Activated CD8-positive, alpha-beta memory T cell treated with anti-CD3 and anti-CD28 coated beads for 24 hours (primary cell): ENCODE measurements around the gene METTL15.
"Not testable (repeated sequence)": the region's sequence is repeated elsewhere in the genome, so short reads cannot be mapped to it uniquely, and the experiment has no call there.

ENCODE experiments used
- DNase-seq: peaks from one replicate; pipeline ENCODE4 v3.0.0-alpha.2; 2020

The METTL15 gene

DNA sequence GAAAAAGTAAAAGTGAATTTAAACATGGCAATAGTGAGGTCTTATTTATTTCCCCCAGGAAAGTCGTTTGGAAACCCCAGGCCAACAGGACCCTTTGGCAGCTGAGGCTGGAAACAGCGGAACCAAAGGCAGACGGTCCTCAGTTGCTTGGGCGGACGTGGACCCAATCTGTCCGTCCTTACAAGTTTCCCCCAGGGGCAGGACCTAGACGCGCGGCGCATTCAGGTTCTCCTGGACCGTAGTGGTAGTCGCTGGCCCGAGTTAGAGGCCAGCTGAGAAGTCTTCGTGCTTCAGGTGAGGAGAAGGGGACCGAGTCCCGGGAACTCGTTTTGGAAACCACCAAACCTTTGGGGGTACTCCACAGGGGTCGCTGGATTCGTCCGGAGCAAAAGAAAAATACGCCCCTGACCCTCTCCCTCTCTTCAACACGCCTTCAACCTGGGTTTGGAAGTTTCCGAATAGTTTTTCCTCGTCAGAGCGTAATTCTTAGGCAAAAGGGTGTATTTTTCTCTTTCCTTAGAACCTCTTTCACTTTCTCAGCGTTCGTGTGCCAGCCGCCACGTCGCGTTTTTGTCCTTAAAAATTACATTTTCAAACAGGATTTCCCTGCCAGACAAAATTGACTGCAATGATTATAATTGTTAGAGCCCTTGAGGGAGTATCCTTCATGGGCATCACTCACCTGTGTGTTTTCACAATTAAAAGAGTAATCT lies 2.1 kb downstream of the METTL15 start:
- peak; percentile 84 for DNase-seq

DNA sequence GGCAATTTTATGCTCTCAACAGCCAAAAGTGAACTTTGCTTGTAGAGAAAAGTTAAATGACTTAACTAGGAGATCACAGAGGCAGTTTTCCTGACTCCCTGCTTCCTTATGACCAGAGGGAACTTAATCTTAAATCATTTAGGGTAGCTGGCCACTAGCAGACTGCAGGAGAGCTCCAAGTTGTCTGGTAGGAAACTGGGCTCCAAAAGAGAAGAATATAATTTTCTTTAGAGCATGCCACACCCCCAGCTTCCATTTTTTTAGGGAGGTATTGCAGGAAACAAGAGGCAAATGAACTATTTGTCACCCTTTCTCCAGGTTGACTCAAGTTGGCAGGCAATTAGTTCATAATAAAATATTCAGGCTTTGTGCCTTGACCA lies 2.6 kb downstream of the METTL15 start:
- no peak for DNase-seq

DNA sequence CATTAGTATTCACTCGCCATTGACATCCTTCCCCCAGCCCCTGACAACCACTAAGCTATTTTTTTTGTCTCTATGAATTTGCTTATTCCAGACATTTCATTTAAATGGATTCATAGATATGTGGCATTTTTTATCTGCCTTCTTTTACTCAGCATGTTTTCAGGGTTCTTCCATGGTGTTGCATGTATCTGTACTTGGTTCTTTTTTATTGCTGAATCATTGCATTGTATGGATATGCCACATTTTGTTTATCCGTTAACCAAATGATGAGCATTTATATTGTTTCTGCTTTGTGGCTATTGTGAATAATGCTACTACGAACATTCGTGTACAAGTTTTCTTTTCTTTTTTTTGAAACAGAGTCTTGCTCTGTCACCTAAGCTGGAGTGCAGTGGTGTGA lies 5.9 kb downstream of the METTL15 start:
- DNase-seq = no peak

DNA sequence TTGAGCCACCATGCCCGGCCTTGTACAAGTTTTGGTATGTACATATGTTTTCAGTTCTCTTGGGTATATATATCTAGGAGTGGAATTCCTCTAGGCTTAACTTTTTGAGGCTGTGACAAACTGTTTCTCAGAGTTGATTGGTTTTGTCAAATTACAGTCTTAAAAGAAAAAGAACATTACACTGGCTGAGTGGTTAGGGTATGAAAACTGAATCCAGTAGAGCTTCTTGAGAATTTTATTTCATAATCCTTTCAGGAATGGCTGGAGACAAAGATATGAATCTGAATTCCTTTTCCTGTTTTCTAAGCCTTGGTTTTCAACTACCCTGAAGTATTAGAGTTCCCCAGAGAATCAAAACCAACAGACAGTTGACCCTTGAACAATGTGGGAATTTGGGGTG lies 6.5 kb downstream of the METTL15 start:
- DNase-seq = no peak

DNA sequence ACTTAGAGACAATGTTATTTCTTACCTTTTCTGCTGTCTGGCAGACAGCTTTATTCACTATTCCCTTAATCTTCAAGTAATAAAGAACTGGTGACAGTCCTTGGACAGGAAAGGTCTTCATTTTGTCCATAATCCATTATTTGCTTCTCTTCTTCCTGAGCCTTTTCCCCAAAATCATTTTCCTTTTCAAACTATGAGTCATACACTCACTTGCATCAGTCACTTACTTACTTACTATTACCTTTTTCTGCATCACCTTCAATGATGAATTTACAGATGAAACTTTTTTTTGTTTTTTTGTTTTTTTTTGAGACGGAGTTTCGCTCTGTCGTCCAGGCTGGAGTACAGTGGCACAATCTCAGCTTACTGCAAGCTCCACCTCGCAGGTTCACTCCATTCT lies 9.5 kb downstream of the METTL15 start:
- DNase-seq = no peak

DNA sequence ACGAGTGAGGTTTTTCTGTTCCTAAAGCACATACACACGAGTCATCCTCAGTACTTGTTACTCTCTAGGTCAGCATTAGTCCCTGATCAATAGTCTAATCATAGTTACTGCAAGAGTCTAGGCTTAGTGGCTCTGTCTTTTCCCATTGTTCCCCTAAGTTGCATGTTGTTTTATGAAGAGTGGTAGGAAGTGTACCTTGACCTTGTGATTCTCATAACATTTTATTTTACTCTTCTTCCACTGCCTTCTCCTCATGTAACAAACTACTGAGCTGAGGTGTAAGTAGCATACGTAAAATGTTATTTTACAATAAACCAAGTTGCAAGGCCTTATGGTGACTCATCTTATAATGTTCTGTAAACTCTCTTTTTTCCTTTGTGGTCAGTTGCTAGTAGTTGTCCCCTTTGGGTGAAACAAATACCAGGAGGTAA lies 15.0 kb downstream of the METTL15 start:
- DNase-seq = no peak

DNA sequence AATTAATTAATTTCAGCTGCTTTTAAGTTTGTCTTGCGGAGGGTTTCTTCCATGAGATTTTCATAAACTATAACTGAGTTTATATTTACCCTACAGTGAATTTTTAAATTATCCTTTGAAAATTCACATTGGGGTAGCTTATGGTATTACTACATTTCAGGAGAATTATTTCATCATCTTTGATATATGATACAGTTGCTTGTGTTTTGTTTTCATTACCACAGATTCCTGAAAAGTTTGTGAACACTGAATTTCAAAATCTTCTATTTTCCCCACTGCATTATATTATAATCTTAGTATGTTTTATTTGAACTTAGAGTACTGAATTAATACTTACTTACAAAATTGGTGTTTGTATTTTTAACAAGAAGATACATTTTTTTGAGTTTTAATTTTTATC lies 24.4 kb downstream of the METTL15 start:
- DNase-seq = no peak

DNA sequence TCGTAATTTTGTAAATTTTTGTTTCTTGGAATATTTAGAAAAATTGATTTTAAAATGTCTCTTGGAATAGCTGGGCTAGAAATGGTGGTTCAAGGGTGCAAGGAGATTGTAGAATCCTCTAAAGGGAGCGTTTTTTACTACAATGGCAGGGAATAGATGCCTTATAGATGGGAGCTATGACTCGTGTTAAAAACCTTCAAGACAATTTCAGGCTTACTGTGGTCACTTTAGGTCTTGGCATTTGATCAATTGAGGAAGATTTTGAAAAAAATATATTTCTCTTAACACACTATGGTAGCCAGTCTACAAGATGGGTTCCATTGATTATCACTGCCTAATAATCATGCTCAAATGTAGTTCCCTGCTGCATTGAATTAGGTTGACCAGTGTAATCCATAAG lies 25.0 kb downstream of the METTL15 start:
- DNase-seq = no peak

DNA sequence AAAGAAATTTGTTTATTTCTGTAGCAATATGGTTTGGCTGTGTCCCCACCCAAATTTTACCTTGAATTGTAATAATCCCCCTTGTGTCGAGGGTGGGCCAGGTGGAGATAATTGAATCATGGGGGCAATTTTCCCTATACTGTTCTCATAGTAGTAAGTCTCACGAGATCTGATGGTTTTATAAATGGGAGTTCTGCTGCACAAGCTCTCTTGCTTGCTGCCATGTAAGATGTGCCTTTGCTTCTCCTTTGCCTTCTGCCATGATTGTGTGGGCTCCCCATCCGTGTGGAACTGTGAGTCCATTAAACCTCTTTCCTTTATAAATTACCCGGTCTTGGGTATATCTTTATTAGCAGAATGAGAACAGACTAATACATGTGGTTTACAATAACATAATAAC lies 28.0 kb downstream of the METTL15 start:
- not testable (repeated sequence) for DNase-seq

DNA sequence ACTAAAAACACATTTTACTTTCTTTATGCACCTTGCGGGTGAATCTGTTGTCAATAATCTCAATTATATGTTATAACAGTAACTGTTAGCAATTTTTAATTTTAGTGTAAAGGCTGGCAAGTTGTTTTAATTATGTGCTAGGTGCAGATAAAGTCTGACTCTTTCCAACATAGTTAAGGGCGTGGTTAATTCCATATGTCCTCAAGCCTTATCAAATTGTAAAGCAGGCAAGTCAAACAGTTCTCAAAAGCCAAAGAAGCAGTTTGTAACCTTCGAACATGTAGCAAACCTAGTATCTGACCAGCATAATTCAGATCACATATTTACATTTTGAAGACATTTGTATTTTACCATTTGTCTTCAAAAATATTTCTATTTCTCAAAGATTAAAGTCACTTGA lies 29.2 kb downstream of the METTL15 start:
- no peak for DNase-seq

DNA sequence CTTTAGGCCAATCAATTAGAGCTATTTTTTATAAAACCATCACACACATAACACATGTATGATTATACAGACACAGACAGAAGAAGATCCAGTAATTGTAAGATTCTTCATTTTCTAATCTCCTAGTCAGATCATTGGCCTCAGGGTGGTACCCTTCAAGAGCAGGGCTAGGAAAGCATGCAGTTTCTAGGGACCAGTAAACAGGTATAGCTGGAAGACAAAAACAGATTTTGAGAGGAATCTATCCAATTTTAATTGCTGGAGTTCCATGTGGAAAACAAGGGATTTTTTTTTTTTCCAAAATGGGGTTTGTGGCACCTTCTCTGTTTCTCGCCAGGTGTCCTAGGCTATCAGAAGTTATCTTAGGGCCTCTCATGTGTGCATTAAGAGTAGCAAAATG lies 29.6 kb downstream of the METTL15 start:
- no peak for DNase-seq

DNA sequence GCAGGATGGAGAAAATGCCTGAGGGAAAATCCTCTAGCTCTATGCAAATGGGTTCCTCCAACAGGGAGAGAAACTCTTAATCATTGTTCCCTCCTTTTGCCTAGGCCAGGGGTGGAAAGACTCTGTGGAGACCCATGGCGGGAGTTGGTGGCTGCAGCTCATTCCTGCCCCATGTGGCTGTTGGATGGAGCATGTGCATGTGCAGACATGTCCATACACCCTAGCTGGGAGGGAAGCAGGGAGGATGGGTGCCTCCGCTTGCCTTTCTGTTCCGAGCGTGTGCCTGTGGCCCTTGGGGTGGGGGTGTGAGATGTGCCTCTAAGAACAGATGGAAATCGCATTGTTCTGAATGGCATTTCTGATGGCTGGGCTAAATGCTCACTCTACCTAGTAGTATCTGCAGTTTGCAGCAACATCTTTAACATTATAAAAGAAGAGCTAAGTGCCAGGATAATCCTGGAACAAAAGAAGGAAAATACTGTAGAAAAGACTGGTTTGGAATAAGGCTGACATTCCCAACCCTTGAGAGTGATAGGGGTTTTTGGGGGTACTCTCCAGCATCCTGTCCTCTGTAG lies 31.7 kb downstream of the METTL15 start:
- no peak for DNase-seq

DNA sequence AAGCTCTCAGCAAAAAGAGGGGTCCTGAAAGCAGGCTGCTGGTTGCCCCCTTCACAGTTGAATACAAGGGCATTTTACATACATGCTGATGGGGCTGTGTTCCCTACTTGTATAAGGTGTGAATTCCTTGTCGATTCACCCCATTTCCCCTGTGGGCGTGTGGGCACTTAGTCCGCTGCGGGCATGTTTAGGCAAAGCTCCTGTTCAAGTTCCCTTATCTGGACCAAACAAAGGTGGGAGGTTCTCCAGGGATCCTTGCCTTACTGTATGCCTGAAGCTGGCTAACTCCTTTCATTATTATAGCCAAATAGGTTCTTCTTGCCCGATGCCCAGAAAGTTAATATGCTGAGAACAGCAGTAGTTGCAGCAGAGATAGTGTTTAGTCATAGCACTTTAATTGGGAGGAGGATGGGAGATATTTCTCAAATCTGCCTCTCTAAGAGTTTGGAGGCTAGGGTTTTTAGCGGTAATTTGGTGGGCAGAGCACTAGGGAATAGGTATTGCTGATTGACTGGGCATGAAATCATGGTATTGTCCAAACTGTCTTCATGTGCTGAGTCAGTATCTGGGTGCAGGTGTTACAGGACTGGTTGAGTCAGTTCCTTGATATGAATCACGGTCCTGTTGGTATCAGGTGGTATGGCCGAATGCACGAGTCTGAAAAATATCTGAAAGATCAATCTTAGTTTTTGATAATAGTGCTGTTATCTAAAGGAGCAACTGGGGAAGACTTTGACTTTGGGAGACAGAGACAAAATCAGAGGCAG lies 32.7 kb downstream of the METTL15 start:
- DNase-seq = no peak

DNA sequence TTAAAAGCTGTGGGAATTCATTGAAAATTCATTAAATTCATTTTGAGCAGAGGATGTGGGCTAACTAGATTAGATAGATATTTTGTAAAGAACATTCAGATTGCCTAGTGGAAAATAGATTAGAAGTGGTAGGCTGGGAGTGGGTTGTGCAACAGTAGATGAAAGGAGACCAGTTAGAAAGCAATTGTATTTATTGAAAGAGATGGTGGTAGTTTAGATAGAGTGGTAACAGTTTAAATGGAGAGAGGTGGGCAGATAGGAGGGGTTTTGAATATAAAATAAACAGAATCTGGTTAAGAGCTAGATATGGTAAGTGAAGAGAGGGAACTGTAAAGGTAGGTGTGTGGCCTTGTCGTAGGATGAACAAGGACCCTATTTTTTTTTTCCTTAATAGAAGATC lies 34.5 kb downstream of the METTL15 start:
- DNase-seq = no peak

DNA sequence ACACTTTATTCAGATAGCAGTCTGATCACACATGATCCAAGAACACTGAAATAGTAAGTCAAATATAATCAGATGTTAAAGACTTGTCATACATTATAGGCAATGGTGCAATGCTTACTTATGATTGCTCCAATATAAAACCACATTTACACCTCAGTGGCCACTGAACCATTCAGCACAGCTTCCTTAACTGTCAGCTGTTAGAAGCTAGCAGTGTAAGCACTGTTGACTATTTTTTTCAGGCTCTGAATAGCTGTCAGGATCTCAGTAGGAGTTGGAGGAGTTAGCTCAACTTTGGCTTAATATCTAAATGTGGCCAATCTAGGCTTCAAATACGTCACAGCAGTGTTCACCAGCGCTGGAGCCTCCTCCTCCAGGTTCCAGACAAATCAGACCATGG lies 36.6 kb downstream of the METTL15 start:
- DNase-seq = no peak

DNA sequence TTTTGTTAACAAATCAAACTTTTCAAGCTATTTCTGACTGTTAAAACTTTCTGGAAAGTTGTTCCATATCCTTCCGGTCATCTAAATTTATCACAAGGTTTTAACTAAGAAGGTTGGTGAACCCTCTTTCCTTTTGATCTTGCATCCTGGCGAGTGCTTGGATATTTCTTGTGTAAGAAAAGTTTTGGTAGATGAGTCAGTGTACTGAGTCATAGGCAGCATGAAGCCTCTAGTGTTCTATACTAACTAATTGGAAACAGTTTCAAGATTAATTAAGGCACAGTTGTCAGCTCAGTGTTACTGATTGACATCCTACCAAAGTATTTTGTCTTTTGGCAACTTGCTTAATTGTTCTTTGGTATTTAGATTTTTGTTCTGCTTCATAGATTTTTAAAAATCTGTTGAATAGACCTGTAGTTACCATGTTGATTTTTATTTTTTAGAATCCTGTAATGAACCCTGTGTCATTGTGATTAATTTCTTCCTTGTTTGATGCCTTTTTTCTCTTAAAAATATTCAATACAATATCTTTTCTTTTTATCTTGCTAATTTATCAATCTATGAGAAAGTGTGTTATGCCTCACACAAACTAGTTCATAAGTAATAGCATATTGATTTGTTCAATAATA lies 38.0 kb downstream of the METTL15 start:
- no peak for DNase-seq

DNA sequence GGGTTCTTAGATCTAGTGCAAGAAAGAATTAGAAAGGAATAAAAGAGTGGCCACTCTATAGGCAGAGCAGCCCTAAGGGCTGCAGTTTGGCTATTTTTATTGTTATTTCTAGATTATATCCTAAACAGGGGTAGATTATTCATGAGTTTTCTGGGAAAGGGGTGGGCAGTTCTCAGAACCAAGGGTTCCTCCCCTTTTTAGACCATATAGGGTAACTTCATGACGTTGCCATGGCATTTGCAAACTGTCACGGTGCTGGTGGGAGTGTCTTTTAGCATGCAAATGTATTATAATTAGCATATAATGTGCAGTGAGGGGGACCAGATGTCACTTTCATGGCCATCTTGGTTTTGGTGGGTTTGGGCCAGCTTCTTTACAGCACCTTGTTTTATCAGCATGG lies 44.6 kb downstream of the METTL15 start:
- no peak for DNase-seq

DNA sequence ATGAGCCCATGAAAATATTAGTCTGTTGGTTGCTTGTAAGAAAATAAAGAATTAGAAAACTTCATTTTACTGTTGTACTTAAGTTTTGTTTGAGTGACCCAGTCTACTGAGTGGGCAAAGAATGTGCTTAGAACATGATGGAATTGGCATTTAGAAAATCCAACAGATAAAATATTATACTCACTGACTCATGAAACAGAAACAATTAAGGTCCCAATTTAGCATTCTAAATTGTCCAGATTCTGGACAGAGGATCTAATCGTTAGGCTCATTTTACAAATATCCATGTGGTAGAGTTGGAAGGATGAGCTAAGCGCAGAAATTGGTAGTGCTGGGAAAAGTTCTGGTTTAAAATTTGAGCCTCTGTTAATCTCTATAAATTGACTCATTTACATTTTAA lies 45.4 kb downstream of the METTL15 start:
- DNase-seq = no peak

DNA sequence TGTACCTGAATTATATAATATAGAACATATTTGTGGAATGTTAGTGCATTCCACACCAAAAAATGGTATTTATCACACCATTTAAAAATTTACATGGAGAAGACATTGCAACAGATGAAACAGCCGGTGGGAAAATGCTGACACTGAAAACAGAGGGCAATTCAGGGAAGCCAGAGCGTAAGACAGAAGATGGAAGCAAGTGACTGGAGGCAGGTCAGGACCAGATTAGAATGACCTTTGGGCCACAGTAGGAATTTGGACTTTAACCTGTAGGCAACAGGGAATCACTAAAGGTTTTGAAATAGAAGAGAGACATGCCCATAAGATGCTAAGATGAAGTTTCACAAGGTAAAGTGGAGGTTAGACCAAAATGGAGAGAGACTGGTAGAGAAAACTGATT lies 60.5 kb downstream of the METTL15 start:
- no peak for DNase-seq

DNA sequence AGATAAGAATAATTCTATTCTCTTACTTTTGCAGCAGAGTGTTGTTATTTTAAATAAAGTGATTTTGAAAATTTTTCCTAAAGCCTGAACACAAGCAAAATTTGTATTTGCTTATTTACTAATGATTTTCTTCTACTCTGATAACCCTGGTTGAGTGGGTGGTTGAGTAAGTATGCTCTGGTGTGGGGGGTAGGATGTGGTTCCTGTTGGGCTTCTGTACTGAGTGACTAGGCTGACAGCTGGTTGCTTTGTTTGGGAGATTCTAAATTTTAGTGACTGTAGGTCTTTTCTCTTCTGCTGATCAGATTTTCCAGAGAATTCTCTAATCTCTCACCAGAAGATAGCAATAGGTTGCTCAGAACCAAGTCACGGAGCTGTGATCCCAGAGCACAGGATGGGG lies 61.6 kb downstream of the METTL15 start:
- no peak for DNase-seq

DNA sequence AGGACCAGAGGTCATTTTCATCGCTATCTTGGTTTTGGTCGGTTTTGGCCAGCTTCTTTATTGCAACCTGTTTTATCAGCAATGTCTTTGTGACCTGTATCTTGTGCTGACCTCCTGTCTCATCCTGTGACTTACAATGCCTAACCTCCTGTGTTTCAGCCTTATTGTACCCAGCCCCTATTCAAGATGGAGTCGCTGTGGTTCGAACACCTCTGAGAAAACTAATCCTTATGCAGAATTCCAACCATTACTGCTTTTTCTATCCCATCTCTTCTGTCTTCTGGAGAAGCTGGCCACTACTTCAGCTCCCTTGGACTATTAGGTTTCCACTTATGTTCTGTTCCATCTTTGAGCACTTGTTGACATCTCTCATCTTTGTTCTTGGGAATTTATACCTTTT lies 62.6 kb downstream of the METTL15 start:
- no peak for DNase-seq

DNA sequence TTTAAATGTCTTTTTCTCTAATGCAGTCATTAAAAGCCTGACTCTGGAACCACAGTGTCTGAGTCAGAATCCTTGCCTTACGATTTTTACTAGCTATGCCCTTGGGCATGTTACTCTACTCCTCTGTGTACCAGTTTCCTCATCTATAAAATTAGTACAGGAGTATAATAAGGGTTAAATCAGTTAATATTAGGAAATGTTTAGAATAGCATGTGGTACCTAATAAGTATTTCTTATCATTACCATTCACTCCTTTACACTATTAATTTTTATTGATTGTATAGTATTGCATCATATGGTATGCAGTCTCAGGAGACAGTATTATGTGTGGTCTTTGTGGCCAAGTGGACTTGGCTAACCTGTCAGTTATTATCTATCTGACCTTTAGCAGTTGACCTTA lies 68.2 kb downstream of the METTL15 start:
- no peak for DNase-seq

DNA sequence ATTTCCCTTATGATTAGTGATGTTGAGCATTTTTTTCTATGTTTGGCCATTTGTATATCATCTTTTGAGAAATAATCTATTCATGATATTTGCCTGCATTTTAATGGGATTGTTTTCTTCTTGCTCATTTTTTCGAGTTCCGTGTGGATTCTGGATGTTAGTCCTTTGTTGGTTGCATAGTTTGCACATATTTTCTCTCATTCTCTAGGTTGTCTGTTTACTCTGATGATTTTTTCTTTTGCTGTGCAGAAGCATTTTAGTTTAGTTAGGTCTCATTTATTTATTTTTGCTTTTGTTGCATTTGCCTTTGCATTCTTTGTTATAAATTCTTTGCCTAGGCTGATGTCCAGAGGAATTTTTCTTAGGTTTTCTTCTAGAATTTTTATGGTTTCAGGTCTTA lies 87.3 kb downstream of the METTL15 start:
- no peak for DNase-seq

DNA sequence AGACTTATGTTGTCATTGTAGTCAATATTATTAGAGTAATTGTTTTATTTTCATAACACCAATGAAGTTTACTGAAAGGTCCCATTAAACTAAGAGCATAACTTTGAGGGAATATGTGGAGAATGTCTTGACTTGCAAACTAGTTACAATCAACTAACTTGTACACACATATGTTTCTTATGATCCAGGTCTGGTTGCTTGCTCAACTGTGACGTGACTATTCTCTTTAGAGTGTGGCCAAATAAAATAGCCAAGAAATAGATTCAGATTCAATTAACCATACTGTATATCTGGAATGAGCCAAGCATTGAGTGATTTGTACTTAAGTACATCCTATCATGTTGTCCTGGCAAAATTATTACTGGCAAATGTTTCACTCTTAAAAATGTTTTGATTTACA lies 101.7 kb downstream of the METTL15 start:
- DNase-seq = no peak
